ENCODE results near the gene AADAC. TPM values are rescaled to one million over a fixed set of nuclear protein-coding genes. Genes with fewer than 3 reads are reported as not detected.
"Not testable (repeated sequence)": the region's sequence is repeated elsewhere in the genome, so short reads cannot be mapped to it uniquely, and the experiment has no call there.

Gene AADAC, protein sequence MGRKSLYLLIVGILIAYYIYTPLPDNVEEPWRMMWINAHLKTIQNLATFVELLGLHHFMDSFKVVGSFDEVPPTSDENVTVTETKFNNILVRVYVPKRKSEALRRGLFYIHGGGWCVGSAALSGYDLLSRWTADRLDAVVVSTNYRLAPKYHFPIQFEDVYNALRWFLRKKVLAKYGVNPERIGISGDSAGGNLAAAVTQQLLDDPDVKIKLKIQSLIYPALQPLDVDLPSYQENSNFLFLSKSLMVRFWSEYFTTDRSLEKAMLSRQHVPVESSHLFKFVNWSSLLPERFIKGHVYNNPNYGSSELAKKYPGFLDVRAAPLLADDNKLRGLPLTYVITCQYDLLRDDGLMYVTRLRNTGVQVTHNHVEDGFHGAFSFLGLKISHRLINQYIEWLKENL
- total RNA-seq (0.17 and 0.77 TPM in 2 replicates), polyA plus RNA-seq (0.41 TPM in 1 of 2 replicates, not detected in the other), polyA minus RNA-seq (ENCODE audit: low replicate concordance) (not detected in 2 replicates)
- polyA plus RNA-seq (2012) = 0.47 TPM in 1 of 2 replicates, not detected in the other

DNA sequence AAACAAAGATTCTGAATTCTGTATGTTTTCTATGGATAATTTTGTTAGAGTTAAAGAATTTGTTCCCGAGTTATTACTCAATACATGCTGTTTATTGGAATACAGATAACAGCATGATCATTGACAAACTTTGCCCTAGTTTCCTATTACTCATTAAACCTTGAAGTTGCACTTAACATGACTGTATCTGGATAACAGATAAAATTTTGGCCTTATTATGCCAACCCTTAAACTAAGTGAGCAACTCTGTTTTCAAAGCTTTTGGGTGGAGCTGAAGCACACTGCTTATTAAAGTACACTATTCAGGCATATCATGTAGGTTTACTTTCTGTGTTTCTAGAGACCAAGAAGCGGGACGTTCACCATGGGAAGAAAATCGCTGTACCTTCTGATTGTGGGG is at the start of gene AADAC:
AADAC (plus strand) TSS at position 318 of the 400 bp plus-strand sequence; CDS start at position 365, 47 bp downstream.
- TF ChIP-seq EZH2 (IDR thresholded peaks at IDR 0.05; ENCODE audit: low read length, missing control alignments) = no peak
- peak in 1 of 2 donors; percentile 42 for DNase-seq (ENCODE audit: low read depth in 2 of 2)
- Histone ChIP-seq H3K36me3 (ENCODE audit: control insufficient read depth, insufficient read depth, low read length) (no peaks in the 10 kb centered on the region), H2AFZ (ENCODE audit: low read length) (no peak within 1 kb of the TSS), H4K20me1 (ENCODE audit: control insufficient read depth, extremely low read depth, insufficient read depth, low read length) (no peaks in the 10 kb centered on the region), H3K4me3 (replicated peaks in 1 of 4; ENCODE audit: control extremely low read depth in 1 of 4, insufficient read depth in 1 of 4, low read depth in 3 of 4, low read length in 4 of 4) (no peak within 1 kb of the TSS), H3K79me2 (ENCODE audit: control insufficient read depth, insufficient read depth, low read length) (no peaks in the 10 kb centered on the region), H3K9ac (ENCODE audit: insufficient read depth, low read length) (no peak within 1 kb of the TSS), H3K4me2 (ENCODE audit: extremely low read depth, insufficient read depth, low read length) (no peak within 1 kb of the TSS), H3K4me1 (ENCODE audit: control insufficient read depth, extremely low read depth, insufficient read depth, low read length) (no peaks in the 10 kb centered on the region), H3K9me3 (ENCODE audit: control insufficient read depth, insufficient read depth, low read depth, low read length) (no peaks in the 10 kb centered on the region), H3K27ac (ENCODE audit: insufficient read depth, low read length) (no peak within 1 kb of the TSS), H3K27me3 (ENCODE audit: control insufficient read depth, insufficient read depth, low read length) (no peaks in the 10 kb centered on the region)

DNA sequence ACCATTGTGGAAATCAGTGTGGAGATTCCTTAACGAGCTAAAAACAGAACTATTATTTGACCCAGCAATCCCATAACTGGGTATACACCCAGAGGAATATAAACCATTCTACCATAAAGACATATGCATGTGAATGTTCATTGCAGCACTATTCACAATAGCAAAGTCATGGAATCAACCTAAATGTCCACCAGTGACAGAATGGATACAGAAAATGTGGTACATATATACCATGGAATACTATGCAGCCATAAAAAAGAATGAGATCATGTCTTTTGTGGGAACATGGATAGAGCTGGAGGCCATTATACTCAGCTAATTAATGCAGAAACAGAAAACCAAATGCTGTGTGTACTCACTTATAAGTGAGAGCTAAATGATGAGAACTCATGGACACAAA is 49.2 kb upstream of the AADAC start:
- H4K20me1 ChIP-seq (ENCODE audit: control insufficient read depth, extremely low read depth, insufficient read depth, low read length); H3K4me3 ChIP-seq (replicated peaks in 1 of 4; ENCODE audit: control extremely low read depth in 1 of 4, insufficient read depth in 1 of 4, low read depth in 3 of 4, low read length in 4 of 4); H3K4me1 ChIP-seq (ENCODE audit: control insufficient read depth, extremely low read depth, insufficient read depth, low read length); H3K9me3 ChIP-seq (ENCODE audit: control insufficient read depth, insufficient read depth, low read depth, low read length); DNase-seq (ENCODE audit: low read depth in 2 of 2); H3K9ac ChIP-seq (ENCODE audit: insufficient read depth, low read length); H3K79me2 ChIP-seq (ENCODE audit: control insufficient read depth, insufficient read depth, low read length); H3K36me3 ChIP-seq (ENCODE audit: control insufficient read depth, insufficient read depth, low read length); H3K27me3 ChIP-seq (ENCODE audit: control insufficient read depth, insufficient read depth, low read length); H2AFZ ChIP-seq (ENCODE audit: low read length); H3K4me2 ChIP-seq (ENCODE audit: extremely low read depth, insufficient read depth, low read length); H3K27ac ChIP-seq (ENCODE audit: insufficient read depth, low read length): not testable (repeated sequence)

DNA sequence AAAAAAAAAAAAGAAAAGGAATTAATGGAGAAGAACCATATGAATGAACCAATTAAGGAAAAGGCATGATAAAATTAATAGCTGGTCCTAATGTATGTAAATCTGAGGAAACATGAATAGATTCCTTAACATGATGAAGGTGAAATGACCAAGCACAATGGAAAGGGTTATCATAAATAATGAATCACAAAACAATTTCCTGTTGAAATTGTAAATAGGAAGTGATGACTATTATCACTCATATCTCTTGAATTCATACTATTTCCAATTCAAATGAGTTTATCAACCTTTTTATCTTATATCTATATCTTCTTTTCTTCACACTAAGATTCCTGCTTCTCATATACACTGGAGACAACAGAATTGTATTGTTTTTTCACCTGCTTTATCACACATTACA is 48.2 kb upstream of the AADAC start:
- Histone ChIP-seq H4K20me1 (ENCODE audit: control insufficient read depth, extremely low read depth, insufficient read depth, low read length) (no peaks in the 10 kb centered on the region), H3K9ac (ENCODE audit: insufficient read depth, low read length) (no peak overlapping the region), H3K27ac (ENCODE audit: insufficient read depth, low read length) (no peak overlapping the region), H3K4me1 (ENCODE audit: control insufficient read depth, extremely low read depth, insufficient read depth, low read length) (peaks cover 2% of the 10 kb centered on the region), H2AFZ (ENCODE audit: low read length) (no peak overlapping the region), H3K4me3 (replicated peaks in 1 of 4; ENCODE audit: control extremely low read depth in 1 of 4, insufficient read depth in 1 of 4, low read depth in 3 of 4, low read length in 4 of 4) (no peak overlapping the region), H3K9me3 (ENCODE audit: control insufficient read depth, insufficient read depth, low read depth, low read length) (no peaks in the 10 kb centered on the region), H3K36me3 (ENCODE audit: control insufficient read depth, insufficient read depth, low read length) (no peaks in the 10 kb centered on the region), H3K79me2 (ENCODE audit: control insufficient read depth, insufficient read depth, low read length) (no peaks in the 10 kb centered on the region), H3K4me2 (ENCODE audit: extremely low read depth, insufficient read depth, low read length) (no peak overlapping the region), H3K27me3 (ENCODE audit: control insufficient read depth, insufficient read depth, low read length) (no peaks in the 10 kb centered on the region)
- TF ChIP-seq, protein P1, sequence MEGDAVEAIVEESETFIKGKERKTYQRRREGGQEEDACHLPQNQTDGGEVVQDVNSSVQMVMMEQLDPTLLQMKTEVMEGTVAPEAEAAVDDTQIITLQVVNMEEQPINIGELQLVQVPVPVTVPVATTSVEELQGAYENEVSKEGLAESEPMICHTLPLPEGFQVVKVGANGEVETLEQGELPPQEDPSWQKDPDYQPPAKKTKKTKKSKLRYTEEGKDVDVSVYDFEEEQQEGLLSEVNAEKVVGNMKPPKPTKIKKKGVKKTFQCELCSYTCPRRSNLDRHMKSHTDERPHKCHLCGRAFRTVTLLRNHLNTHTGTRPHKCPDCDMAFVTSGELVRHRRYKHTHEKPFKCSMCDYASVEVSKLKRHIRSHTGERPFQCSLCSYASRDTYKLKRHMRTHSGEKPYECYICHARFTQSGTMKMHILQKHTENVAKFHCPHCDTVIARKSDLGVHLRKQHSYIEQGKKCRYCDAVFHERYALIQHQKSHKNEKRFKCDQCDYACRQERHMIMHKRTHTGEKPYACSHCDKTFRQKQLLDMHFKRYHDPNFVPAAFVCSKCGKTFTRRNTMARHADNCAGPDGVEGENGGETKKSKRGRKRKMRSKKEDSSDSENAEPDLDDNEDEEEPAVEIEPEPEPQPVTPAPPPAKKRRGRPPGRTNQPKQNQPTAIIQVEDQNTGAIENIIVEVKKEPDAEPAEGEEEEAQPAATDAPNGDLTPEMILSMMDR (conservative IDR thresholded peaks at IDR 0.05 in 1 of 2, IDR thresholded peaks at IDR 0.05 in 1 of 2; ENCODE audit: low read depth in 1 of 2, low read length in 2 of 2) = no peak
- no peak for TF ChIP-seq EZH2 (IDR thresholded peaks at IDR 0.05; ENCODE audit: low read length, missing control alignments)
- peak in 1 of 2 donors; percentile 3 for DNase-seq (ENCODE audit: low read depth in 2 of 2)

DNA sequence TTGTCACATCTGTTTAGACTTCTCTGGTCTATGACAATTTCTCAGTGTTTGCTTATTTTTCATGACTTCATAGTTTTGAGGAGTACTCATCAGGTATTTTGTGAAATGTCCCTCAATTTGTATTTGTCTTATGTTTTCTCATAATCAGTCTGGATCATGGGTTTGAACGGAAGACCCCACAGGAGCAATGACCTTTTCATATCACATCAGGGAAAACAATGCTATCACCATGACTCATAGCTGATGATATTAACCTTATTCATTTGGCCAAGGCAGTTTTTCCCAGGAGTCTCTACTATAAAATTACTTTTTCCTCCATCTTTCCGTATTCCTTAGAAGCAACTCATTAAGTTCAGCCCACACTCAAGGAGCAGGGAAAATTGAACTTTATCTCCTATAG is 47.5 kb upstream of the AADAC start:
- H3K4me3 ChIP-seq (replicated peaks in 1 of 4; ENCODE audit: control extremely low read depth in 1 of 4, insufficient read depth in 1 of 4, low read depth in 3 of 4, low read length in 4 of 4) = no peak overlapping the region
- no peaks in the 10 kb centered on the region for H3K79me2 ChIP-seq (ENCODE audit: control insufficient read depth, insufficient read depth, low read length)
- DNase-seq (ENCODE audit: low read depth in 2 of 2) = peak; percentile 1 to 50
- H2AFZ ChIP-seq (ENCODE audit: low read length) = no peak overlapping the region
- H3K27ac ChIP-seq (ENCODE audit: insufficient read depth, low read length) = no peak overlapping the region
- no peaks in the 10 kb centered on the region for H3K27me3 ChIP-seq (ENCODE audit: control insufficient read depth, insufficient read depth, low read length)
- no peaks in the 10 kb centered on the region for H3K9me3 ChIP-seq (ENCODE audit: control insufficient read depth, insufficient read depth, low read depth, low read length)
- no peak overlapping the region for H3K9ac ChIP-seq (ENCODE audit: insufficient read depth, low read length)
- no peak overlapping the region for H3K4me2 ChIP-seq (ENCODE audit: extremely low read depth, insufficient read depth, low read length)
- TF ChIP-seq EZH2 (IDR thresholded peaks at IDR 0.05; ENCODE audit: low read length, missing control alignments) = no peak
- TF ChIP-seq, protein P1 (conservative IDR thresholded peaks at IDR 0.05 in 1 of 2, IDR thresholded peaks at IDR 0.05 in 1 of 2; ENCODE audit: low read depth in 1 of 2, low read length in 2 of 2) = no peak
- peaks cover 4% of the 10 kb centered on the region for H3K4me1 ChIP-seq (ENCODE audit: control insufficient read depth, extremely low read depth, insufficient read depth, low read length)
- no peaks in the 10 kb centered on the region for H4K20me1 ChIP-seq (ENCODE audit: control insufficient read depth, extremely low read depth, insufficient read depth, low read length)
- no peaks in the 10 kb centered on the region for H3K36me3 ChIP-seq (ENCODE audit: control insufficient read depth, insufficient read depth, low read length)
